Measurements from ENCODE around the gene MAN1C1. TPM values are rescaled to one million over a fixed set of nuclear protein-coding genes. Genes with fewer than 3 reads are reported as not detected.
A peak's percentile ranks its signal among the peaks of the same experiment; 100 is the strongest.

Gene MAN1C1
- total and polyA plus RNA-seq, 10 of the 15 experiments (the other 5 are each of a cell fraction or from before 2014, with no cell fraction given) = 0.12 to 0.56 (median 0.22) TPM; not detected in 3

GRCh38 chr1:25809283-25809926, 192.8 kb downstream of the MAN1C1 start (continued):
- TF ChIP-seq CREB1 (IDR thresholded peaks at IDR 0.05; ENCODE audit: low read depth) (no peak), POU2F2 (IDR thresholded peaks at IDR 0.05; ENCODE audit: borderline replicate concordance, low read depth, low read length) (no peak), GATAD2B (conservative IDR thresholded peaks at IDR 0.05; ENCODE audit: low read depth) (peak; percentile 52; the same call in 1 of the 2 replicates), BMI1 (IDR thresholded peaks at IDR 0.05; ENCODE audit: borderline replicate concordance) (no peak), SREBF1 (IDR thresholded peaks at IDR 0.05; ENCODE audit: low read length) (no peak), E2F8 (IDR thresholded peaks at IDR 0.05; ENCODE audit: low read depth, partially characterized antibody) (no peak), IRF5 (IDR thresholded peaks at IDR 0.05; ENCODE audit: borderline replicate concordance) (no peak), BRCA1 (IDR thresholded peaks at IDR 0.05; ENCODE audit: low read depth, low read length) (no peak), PAX5 (IDR thresholded peaks at IDR 0.05; ENCODE audit: borderline replicate concordance, low read depth, low read length) (no peak), MEF2B (IDR thresholded peaks at IDR 0.05; ENCODE audit: partially characterized antibody, poor library complexity, severe bottlenecking) (no peak), FOXM1 (IDR thresholded peaks at IDR 0.05; ENCODE audit: low read depth, low read length) (no peak), GABPA (IDR thresholded peaks at IDR 0.05; ENCODE audit: low read depth) (no peak), CHD1 (IDR thresholded peaks at IDR 0.05; ENCODE audit: low read depth, low read length) (no peak), SPI1 (IDR thresholded peaks at IDR 0.05; ENCODE audit: borderline replicate concordance, insufficient read depth, low read depth, low read length) (peak; percentile 89), CBFB (IDR thresholded peaks at IDR 0.05; ENCODE audit: low read depth) (no peak), ZBTB4 (CRISPR knock-in tag; IDR thresholded peaks at IDR 0.05) (no peak), SMAD1 (IDR thresholded peaks at IDR 0.05; ENCODE audit: low read depth, partially characterized antibody) (no peak), BCLAF1 (IDR thresholded peaks at IDR 0.05) (no peak)

All from GM12878 (cell line).